DND-41 (cell line): Measurements from ENCODE around the gene SCAF1.

Experiments
- EZH2 ChIP-seq: IDR thresholded peaks from 3 replicates; pipeline ENCODE4 v1.6.1; 2012; ENCODE audit warnings: borderline replicate concordance, low read depth, mild to moderate bottlenecking, moderate library complexity, low read length, inconsistent platforms; ENCODE audit not compliant: severe bottlenecking
- TF ChIP-seq, protein P1 (sequence below): IDR thresholded peaks from 2 replicates; pipeline ENCODE4 v1.5.1; 2012; ENCODE audit warnings: borderline replicate concordance, low read length, moderate library complexity, mild to moderate bottlenecking; ENCODE audit not compliant: poor library complexity, severe bottlenecking; ENCODE audit errors: extremely low read depth

DNA sequence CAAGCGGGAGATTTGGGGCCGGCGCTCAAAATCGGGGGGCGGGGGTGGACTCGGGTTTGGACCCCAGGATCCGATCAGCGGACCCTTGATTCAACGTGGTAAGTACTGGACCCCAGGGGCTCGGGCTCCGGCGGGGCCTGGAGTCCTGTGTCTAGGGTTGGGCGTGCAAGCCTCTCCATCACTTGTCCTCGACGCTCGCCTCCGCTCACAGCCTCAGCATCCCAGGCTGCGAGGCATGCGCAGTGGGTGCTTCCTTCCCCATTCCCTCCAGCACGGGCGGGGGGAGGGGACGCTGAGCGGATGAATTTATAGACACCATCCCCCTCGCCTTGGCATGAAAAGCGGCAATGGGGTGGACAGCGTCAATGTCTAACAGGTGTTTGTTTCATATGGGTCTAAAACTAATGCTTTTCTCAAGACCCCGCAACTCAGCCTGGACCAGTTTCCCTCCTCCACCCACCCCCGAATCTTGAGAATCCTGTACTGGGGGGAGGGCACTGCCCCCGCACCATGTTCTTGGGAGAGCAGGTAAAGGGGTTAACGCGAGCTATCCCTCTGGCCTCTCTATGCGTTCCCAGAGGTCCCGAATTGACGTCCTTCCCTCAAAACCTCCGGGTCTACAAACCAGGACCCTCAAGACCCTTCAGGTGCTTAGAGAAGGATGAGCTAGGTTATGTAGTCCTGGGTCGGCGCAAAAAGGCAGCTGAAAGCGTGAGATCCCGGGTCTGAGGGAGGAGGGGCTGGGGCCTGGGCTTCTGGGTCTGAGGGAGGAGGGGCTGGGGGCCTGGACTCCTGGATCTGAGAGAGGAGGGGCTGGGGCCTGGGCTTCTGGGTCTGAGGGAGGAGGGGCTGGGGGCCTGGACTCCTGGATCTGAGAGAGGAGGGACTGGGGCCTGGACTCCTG lies 49.5 kb downstream of the SCAF1 start:
- TF ChIP-seq, protein P1, sequence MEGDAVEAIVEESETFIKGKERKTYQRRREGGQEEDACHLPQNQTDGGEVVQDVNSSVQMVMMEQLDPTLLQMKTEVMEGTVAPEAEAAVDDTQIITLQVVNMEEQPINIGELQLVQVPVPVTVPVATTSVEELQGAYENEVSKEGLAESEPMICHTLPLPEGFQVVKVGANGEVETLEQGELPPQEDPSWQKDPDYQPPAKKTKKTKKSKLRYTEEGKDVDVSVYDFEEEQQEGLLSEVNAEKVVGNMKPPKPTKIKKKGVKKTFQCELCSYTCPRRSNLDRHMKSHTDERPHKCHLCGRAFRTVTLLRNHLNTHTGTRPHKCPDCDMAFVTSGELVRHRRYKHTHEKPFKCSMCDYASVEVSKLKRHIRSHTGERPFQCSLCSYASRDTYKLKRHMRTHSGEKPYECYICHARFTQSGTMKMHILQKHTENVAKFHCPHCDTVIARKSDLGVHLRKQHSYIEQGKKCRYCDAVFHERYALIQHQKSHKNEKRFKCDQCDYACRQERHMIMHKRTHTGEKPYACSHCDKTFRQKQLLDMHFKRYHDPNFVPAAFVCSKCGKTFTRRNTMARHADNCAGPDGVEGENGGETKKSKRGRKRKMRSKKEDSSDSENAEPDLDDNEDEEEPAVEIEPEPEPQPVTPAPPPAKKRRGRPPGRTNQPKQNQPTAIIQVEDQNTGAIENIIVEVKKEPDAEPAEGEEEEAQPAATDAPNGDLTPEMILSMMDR, result no peak
- TF ChIP-seq EZH2, result no peak
